T-cell (primary cell): Measurements from ENCODE around the gene TPRX2. TPM values are rescaled to one million over a fixed set of nuclear protein-coding genes. Genes with fewer than 3 reads are reported as not detected.
"Not testable (repeated sequence)": the region's sequence is repeated elsewhere in the genome, so short reads cannot be mapped to it uniquely, and the experiment has no call there.

Experiments used
- ATAC-seq, 4 experiments: fragments of 200-7000 bp in 3 of 4; fragments of 150-1000 bp in 1 of 4; cut with Tn5 transposase; replicated peaks in 1 of 4; 1 replicate in 3 of 4; 2 replicates in 1 of 4; pipeline ENCODE4 v1.10.0; 2021; ENCODE audit warnings: moderate library complexity in 3 of 4, mild to moderate bottlenecking in 2 of 4, moderate number of reproducible peaks in 1 of 4
- CTCF ChIA-PET, 2 donors: fragments of 300-600 bp; sonication (Branson Sonifier 250); formaldehyde crosslinking; loops; one replicate each; lab custom pipeline; 2022; ENCODE audit warnings: antibody characterized with exemption in 2 of 2; lab: Charles Lee
- POLR2A ChIA-PET, 2 donors: fragments of 300-600 bp; sonication (Branson Sonifier 250); formaldehyde crosslinking; loops; one replicate each; lab custom pipeline; 2022; ENCODE audit warnings: antibody characterized with exemption in 2 of 2; lab: Charles Lee
- DNase-seq, 35 experiments: peaks; one replicate each; pipeline versions ENCODE4 v3.0.0 to v3.0.0-alpha.2; 2013 to 2023
- H3K27ac ChIP-seq: one replicate; pipeline ENCODE4 v1.5.1; 2013; ENCODE audit warnings: low read length
- H3K27me3 ChIP-seq, 2 experiments: replicated peaks in 1 of 2; 1 replicate in 1 of 2; 2 replicates in 1 of 2; pipeline versions ENCODE4 v1.6.1 to v1.7.0; 2013; ENCODE audit warnings: low read length in 1 of 2, mixed read lengths in 1 of 2; ENCODE audit not compliant: control insufficient read depth in 2 of 2, insufficient read depth in 2 of 2; ENCODE audit errors: extremely low read depth in 1 of 2
- H3K36me3 ChIP-seq, 2 donors: 1 replicate in 1 of 2; 2 replicates in 1 of 2; pipeline versions ENCODE4 v1.6.1 to v1.7.0; 2013; ENCODE audit warnings: low read length in 1 of 2; ENCODE audit not compliant: control insufficient read depth in 2 of 2, insufficient read depth in 1 of 2; ENCODE audit errors: extremely low read depth in 1 of 2
- H3K4me1 ChIP-seq, 2 experiments: 1 replicate in 1 of 2; 2 replicates in 1 of 2; pipeline versions ENCODE4 v1.6.1 to v1.7.0; 2013; ENCODE audit warnings: low read length in 2 of 2, mixed read lengths in 1 of 2; ENCODE audit not compliant: insufficient read depth in 2 of 2, control insufficient read depth in 1 of 2; ENCODE audit errors: extremely low read depth in 1 of 2
- H3K4me3 ChIP-seq, 2 donors: 1 replicate in 1 of 2; 2 replicates in 1 of 2; pipeline versions ENCODE4 v1.5.1 to v1.7.0; 2013; ENCODE audit warnings: mild to moderate bottlenecking in 2 of 2, low read length in 1 of 2, moderate library complexity in 1 of 2; ENCODE audit not compliant: control insufficient read depth in 1 of 2; ENCODE audit errors: extremely low read depth in 1 of 2
- H3K9me3 ChIP-seq: 2 replicates; pipeline ENCODE4 v1.7.0; 2013
- H3K27ac Mint-ChIP-seq, 2 donors: one replicate each; pipeline ENCODE4 v1.8.0; 2020 to 2021; ENCODE audit warnings: mild to moderate bottlenecking in 2 of 2, mixed read lengths in 2 of 2
- H3K27me3 Mint-ChIP-seq, 2 donors: one replicate each; pipeline ENCODE4 v1.8.0; 2021 to 2022; ENCODE audit warnings: mixed read lengths in 2 of 2
- H3K36me3 Mint-ChIP-seq: one replicate; pipeline ENCODE4 v1.8.0; 2021; ENCODE audit warnings: mixed read lengths
- H3K4me1 Mint-ChIP-seq, 3 donors: one replicate each; pipeline ENCODE4 v1.8.0; 2020 to 2022; ENCODE audit warnings: mixed read lengths in 3 of 3, mild to moderate bottlenecking in 1 of 3
- H3K4me3 Mint-ChIP-seq, 3 donors: one replicate each; pipeline ENCODE4 v1.8.0; 2020 to 2022; ENCODE audit warnings: mild to moderate bottlenecking in 3 of 3, mixed read lengths in 3 of 3, moderate library complexity in 3 of 3
- H3K9me3 Mint-ChIP-seq, 3 donors: one replicate each; pipeline ENCODE4 v1.8.0; 2020 to 2022; ENCODE audit warnings: mixed read lengths in 3 of 3
- WGBS: methylation state at CpG from one replicate; pipeline ENCODE4 v1.1.5; 2013; ENCODE audit warnings: missing lambda C conversion rate; ENCODE audit not compliant: insufficient coverage; 5-methylcytosine and 5-hydroxymethylcytosine counted together
- total RNA-seq, 35 experiments: library from RNA in 6 of 35; stranded (reverse) in 6 of 35; fragments of 120-200 nt in 1 of 35; gene quantifications; one replicate each; pipeline versions ENCODE4 v1.2.1 to v1.2.4 and lab custom pipeline; 2013 to 2026

Gene TPRX2
- total RNA-seq, 5 donors from 2014 or later (not counting 1 experiment from before 2014, with no cell fraction given), result not detected

- CTCF ChIA-PET, result interaction anchor here in 1 of 2 donors (0.6 kb wide), 1 partner anchor 9 kb away, joined by 3 read pairs; no protein-coding TSS in a partner anchor
- Mint-ChIP-seq H3K4me3 (no peak overlapping the region), H3K9me3 (no peaks in the 10 kb centered on the region), H3K36me3 (no peaks in the 10 kb centered on the region), H3K27me3 (peaks cover 31 to 40% of the 10 kb centered on the region in 2 donors), H3K27ac (no peak overlapping the region), H3K4me1 (peaks cover 12 to 27% (median 17%) of the 10 kb centered on the region in 3 donors)
- ATAC-seq, result peak in 1 of 4 experiments; percentile 36
- Histone ChIP-seq H3K4me3 (no peak overlapping the region), H3K9me3 (no peaks in the 10 kb centered on the region), H3K27ac (no peak overlapping the region), H3K36me3 (no peaks in the 10 kb centered on the region), H3K27me3 (peaks cover 5 to 49% of the 10 kb centered on the region in 2 experiments), H3K4me1 (peaks cover 3% of the 10 kb centered on the region in 2 experiments)
- POLR2A ChIA-PET, result no interaction called here
- DNase-seq, result no peak
- WGBS, result 0% methylated on average over 2 of the region's 4 CpGs
Observed at GRCh38 chr19:47854459-47854858, 4.6 kb upstream of the TPRX2 start.

- H3K4me3 Mint-ChIP-seq, H3K9me3 Mint-ChIP-seq, H3K36me3 ChIP-seq, H3K27ac ChIP-seq, H3K27ac Mint-ChIP-seq, H3K4me1 ChIP-seq, H3K36me3 Mint-ChIP-seq, ATAC-seq, H3K9me3 ChIP-seq, H3K4me3 ChIP-seq, POLR2A ChIA-PET, DNase-seq: not testable (repeated sequence)
- peaks cover 0 to 38% of the 10 kb centered on the region in 2 experiments for H3K27me3 ChIP-seq
- Mint-ChIP-seq H3K27me3 (peaks cover 21 to 29% of the 10 kb centered on the region in 2 donors), H3K4me1 (peaks cover 8 to 23% (median 12%) of the 10 kb centered on the region in 3 donors)
- CTCF ChIA-PET, result interaction anchor here in 1 of 2 donors (0.6 kb wide), 1 partner anchor 1020 kb away, joined by 3 read pairs; no protein-coding TSS in a partner anchor
- 92% methylated on average over 9 of the region's 9 CpGs for WGBS
Observed at GRCh38 chr19:47858231-47858630, 804 bp upstream of the TPRX2 start.

GRCh38 chr19:47859838-47860237, 803 bp downstream of the TPRX2 start:
- CTCF ChIA-PET, DNase-seq, H3K4me1 ChIP-seq, H3K4me3 ChIP-seq, POLR2A ChIA-PET, H3K9me3 Mint-ChIP-seq, H3K4me1 Mint-ChIP-seq, H3K36me3 ChIP-seq, H3K9me3 ChIP-seq, H3K27ac ChIP-seq, H3K27ac Mint-ChIP-seq, ATAC-seq, H3K36me3 Mint-ChIP-seq, H3K4me3 Mint-ChIP-seq: not testable (repeated sequence)
- WGBS, result no CpG with 5 or more reads among the region's 17 CpGs
- H3K27me3 Mint-ChIP-seq, result peaks cover 15 to 24% of the 10 kb centered on the region in 2 donors
- H3K27me3 ChIP-seq, result peaks cover 0 to 36% of the 10 kb centered on the region in 2 experiments

GRCh38 chr19:47860602-47861297, 1.7 kb downstream of the TPRX2 start:
- Histone ChIP-seq H3K4me1 (no peaks in the 10 kb centered on the region), H3K4me3 (no peak overlapping the region), H3K27ac (no peak overlapping the region), H3K36me3 (no peaks in the 10 kb centered on the region), H3K9me3 (no peaks in the 10 kb centered on the region), H3K27me3 (peaks cover 0 to 36% of the 10 kb centered on the region in 2 experiments)
- WGBS, result 80% methylated on average over 7 of the region's 34 CpGs
- Mint-ChIP-seq H3K9me3 (peaks cover 0 to 3% (median 0%) of the 10 kb centered on the region in 3 donors), H3K4me3 (no peak overlapping the region), H3K27me3 (peaks cover 15 to 29% of the 10 kb centered on the region in 2 donors), H3K4me1 (no peaks in the 10 kb centered on the region), H3K27ac (no peak overlapping the region), H3K36me3 (no peaks in the 10 kb centered on the region)
- ATAC-seq (no peak), DNase-seq (no peak)
- CTCF ChIA-PET, result no interaction called here
- POLR2A ChIA-PET, result no interaction called here

- H3K36me3 ChIP-seq, result no peaks in the 10 kb centered on the region
- CTCF ChIA-PET, result interaction anchor here in 1 of 2 donors (0.6 kb wide), 1 partner anchor 166 kb away, joined by 6 read pairs; no protein-coding TSS in a partner anchor
- H3K27me3 Mint-ChIP-seq, result peaks cover 15 to 29% of the 10 kb centered on the region in 2 donors
- ATAC-seq (no peak), DNase-seq (no peak)
- no CpG with 5 or more reads among the region's 5 CpGs for WGBS
- H3K27ac ChIP-seq, result no peak overlapping the region
- H3K9me3 ChIP-seq, result no peaks in the 10 kb centered on the region
- peaks cover 0 to 34% of the 10 kb centered on the region in 2 experiments for H3K27me3 ChIP-seq
- no peaks in the 10 kb centered on the region for H3K4me1 ChIP-seq
- POLR2A ChIA-PET, result no interaction called here
- peaks cover 0 to 3% (median 0%) of the 10 kb centered on the region in 3 donors for H3K9me3 Mint-ChIP-seq
- no peak overlapping the region for H3K4me3 Mint-ChIP-seq
- H3K27ac Mint-ChIP-seq, result no peak overlapping the region
- no peaks in the 10 kb centered on the region for H3K36me3 Mint-ChIP-seq
- no peak overlapping the region for H3K4me3 ChIP-seq
- H3K4me1 Mint-ChIP-seq, result no peaks in the 10 kb centered on the region
Observed at GRCh38 chr19:47861630-47862029, 2.6 kb downstream of the TPRX2 start.

GRCh38 chr19:47863514-47863936, 4.5 kb downstream of the TPRX2 start:
- 2% methylated on average over 7 of the region's 14 CpGs for WGBS
- no peak overlapping the region for H3K27ac ChIP-seq
- no peaks in the 10 kb centered on the region for H3K36me3 ChIP-seq
- DNase-seq (peak; percentile 34 to 85 (median 74)), ATAC-seq (peak; percentile 89 to 97 (median 92))
- H3K27ac Mint-ChIP-seq, result no peak overlapping the region
- CTCF ChIA-PET, result interaction anchor here (0.5 to 0.8 kb wide), 3 partner anchors 9 to 625 kb away, joined by 3 to 6 read pairs (median 5); no protein-coding TSS in a partner anchor
- H3K4me3 ChIP-seq, result no peak overlapping the region
- POLR2A ChIA-PET, result no interaction called here
- H3K4me1 Mint-ChIP-seq, result no peaks in the 10 kb centered on the region
- H3K4me3 Mint-ChIP-seq, result no peak overlapping the region
- peaks cover 11 to 23% of the 10 kb centered on the region in 2 donors for H3K27me3 Mint-ChIP-seq
- no peaks in the 10 kb centered on the region for H3K9me3 ChIP-seq
- no peaks in the 10 kb centered on the region for H3K36me3 Mint-ChIP-seq
- peaks cover 0 to 29% of the 10 kb centered on the region in 2 experiments for H3K27me3 ChIP-seq
- peaks cover 0 to 3% (median 0%) of the 10 kb centered on the region in 3 donors for H3K9me3 Mint-ChIP-seq
- H3K4me1 ChIP-seq, result no peaks in the 10 kb centered on the region
